Left cardiac atrium (tissue), 4 donors: Measurements from ENCODE around the gene NUTM2E. TPM values are rescaled to one million over a fixed set of nuclear protein-coding genes. Genes with fewer than 3 reads are reported as not detected.
"Not testable (repeated sequence)": the region's sequence is repeated elsewhere in the genome, so short reads cannot be mapped to it uniquely, and the experiment has no call there.

ENCODE experiments used
- ATAC-seq, 2 donors: fragments of 200-7000 bp; cut with Tn5 transposase; one replicate each; pipeline ENCODE4 v1.9.1; 2020; ENCODE audit warnings: mild to moderate bottlenecking in 2 of 2, moderate library complexity in 2 of 2
- DNase-seq: peaks from one replicate; pipeline ENCODE4 v3.0.0-alpha.2; 2020
- intact Hi-C, 2 donors: fragments of 100-400 bp; cut with DNase I; formaldehyde crosslinking; loops; one replicate each; pipeline versions ENCODE4 v1.14.1 to v1.15.1; 2022 to 2023
- total RNA-seq, 2 donors: library from RNA; stranded (reverse); fragmentation: NEBNext Ultra II Directional; extraction: Animal tissue kit (Norgen Biotek cat#: 25700); gene quantifications; one replicate each; pipeline ENCODE4 v1.2.1, GENCODE V29; 2021
- donor health status: DM: no; HTN: yes; CAD: no.
- donor health status: DM: no; HTN: yes; CAD: no; lungs with severe emphysema.
- donor health status: DM: yes; HTN: yes; CAD: no.
- donor health status: Dilated cardiomyopathy.

NUTM2E gene
- total RNA-seq, 2 donors from 2014 or later: not detected

- intact Hi-C loops, DNase-seq: not testable (repeated sequence)
- ATAC-seq: peak in 1 of 2 donors; percentile 65
Measured at GRCh38 chr10:79853191-79853854, 26.8 kb downstream of the NUTM2E start.

GRCh38 chr10:79862269-79862668 is 35.7 kb downstream of the NUTM2E start:
- intact Hi-C loops, ATAC-seq, DNase-seq: not testable (repeated sequence)

- DNase-seq, ATAC-seq, intact Hi-C loops: not testable (repeated sequence)
Measured at GRCh38 chr10:79862803-79863202, 36.3 kb downstream of the NUTM2E start.

GRCh38 chr10:79866903-79867551 is 40.5 kb downstream of the NUTM2E start:
- ATAC-seq, DNase-seq, intact Hi-C loops: not testable (repeated sequence)

GRCh38 chr10:79868023-79868422 is 41.5 kb downstream of the NUTM2E start:
- ATAC-seq, DNase-seq, intact Hi-C loops: not testable (repeated sequence)

GRCh38 chr10:79869439-79870097 is 43.0 kb downstream of the NUTM2E start:
- DNase-seq, intact Hi-C loops: not testable (repeated sequence)
- peak; percentile 87 to 93 for ATAC-seq

- DNase-seq, ATAC-seq, intact Hi-C loops: not testable (repeated sequence)
Measured at GRCh38 chr10:79871729-79872128, 45.2 kb downstream of the NUTM2E start.

Other genes with a start within 250 kb of the NUTM2E start
- gene SFTPA1, start 215.8 kb upstream of the NUTM2E start, total RNA-seq: under 1 TPM in 1 of 2 donors, not detected in 1; 0.26 TPM
- under 1 TPM; 0.73 to 0.88 TPM for gene NUTM2B, start 123.5 kb upstream of the NUTM2E start, total RNA-seq
- gene SFTPD, start 122.4 kb downstream of the NUTM2E start, total RNA-seq: under 1 TPM in 1 of 2 donors, not detected in 1; 0.29 TPM